Effector memory CD8-positive, alpha-beta T cell (primary cell): Measurements from ENCODE around the gene PSEN2.
A peak's percentile ranks its signal among the peaks of the same experiment; 100 is the strongest.

ENCODE experiments used
- ATAC-seq: fragments of 150-1000 bp; cut with Tn5 transposase; replicated peaks from 2 replicates; pipeline ENCODE4 v1.10.0; 2021; ENCODE audit warnings: mild to moderate bottlenecking, moderate library complexity
- DNase-seq, 3 experiments: peaks; one replicate each; pipeline ENCODE4 v3.0.0; 2021
- H3K27ac Mint-ChIP-seq, 2 donors: one replicate each; pipeline ENCODE4 v1.8.0; 2022; ENCODE audit warnings: mild to moderate bottlenecking in 2 of 2, mixed read lengths in 2 of 2, moderate library complexity in 2 of 2
- H3K27me3 Mint-ChIP-seq, 2 donors: one replicate each; pipeline ENCODE4 v1.8.0; 2022; ENCODE audit warnings: mixed read lengths in 2 of 2
- H3K36me3 Mint-ChIP-seq: one replicate; pipeline ENCODE4 v1.8.0; 2022; ENCODE audit warnings: mild to moderate bottlenecking, moderate library complexity, mixed read lengths; ENCODE audit not compliant: insufficient read depth
- H3K4me1 Mint-ChIP-seq, 2 donors: one replicate each; pipeline ENCODE4 v1.8.0; 2022; ENCODE audit warnings: low read depth in 2 of 2, mixed read lengths in 2 of 2
- H3K4me3 Mint-ChIP-seq, 2 donors: one replicate each; pipeline ENCODE4 v1.8.0; 2022; ENCODE audit warnings: mild to moderate bottlenecking in 2 of 2, mixed read lengths in 2 of 2, moderate library complexity in 2 of 2
- H3K9me3 Mint-ChIP-seq, 2 donors: one replicate each; pipeline ENCODE4 v1.8.0; 2022; ENCODE audit warnings: mixed read lengths in 2 of 2
- total RNA-seq, 9 experiments: gene quantifications; one replicate each; lab custom pipeline; 2026; lab: John Stamatoyannopoulos, UW

Gene PSEN2
- total RNA-seq = 0.49 to 4.0 (median 1.3) reads per million in 9 experiments

DNA sequence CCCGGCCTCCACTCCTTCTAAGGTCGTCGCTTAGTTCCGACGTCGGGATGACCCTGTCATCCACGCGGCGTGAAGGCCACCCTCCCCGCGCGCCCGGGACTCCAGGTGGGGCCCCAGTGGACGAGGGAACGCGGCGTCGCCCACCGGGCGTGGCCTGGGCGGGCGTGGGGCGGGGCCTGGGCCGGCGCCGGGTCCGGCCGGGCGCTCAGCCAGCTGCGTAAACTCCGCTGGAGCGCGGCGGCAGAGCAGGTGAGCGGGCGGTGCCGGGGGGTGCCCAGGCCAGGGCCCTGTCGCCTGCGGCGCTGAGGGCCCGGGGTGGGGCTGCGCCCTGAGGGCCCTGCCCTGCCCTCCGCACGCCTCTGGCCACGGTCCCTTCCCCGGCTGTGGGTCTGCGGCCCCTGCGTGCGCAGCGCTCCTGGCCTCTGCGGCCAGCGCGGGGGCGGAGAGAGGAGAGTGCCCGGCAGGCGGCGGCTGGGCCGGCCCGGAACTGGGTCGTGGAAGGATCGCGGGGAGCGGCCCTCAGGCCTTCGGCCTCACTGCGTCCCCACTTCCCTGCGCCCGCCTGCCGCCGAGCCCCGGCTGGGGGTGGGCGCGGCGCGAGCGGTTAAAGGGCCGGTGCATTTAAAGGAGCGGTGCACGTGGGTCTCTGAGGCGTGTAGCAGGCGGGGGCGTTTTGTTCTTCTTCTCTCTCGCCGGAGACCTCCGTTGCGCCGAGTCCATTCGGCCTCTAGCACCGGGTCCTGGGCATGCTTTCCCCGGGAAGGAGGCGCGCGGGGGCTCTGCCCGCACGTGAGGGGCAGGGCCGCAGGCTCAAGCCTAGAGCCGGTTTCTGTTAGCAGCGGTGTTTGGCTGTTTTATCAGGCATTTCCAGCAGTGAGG, at the start of gene PSEN2:
Gene PSEN2, plus strand, starts transcription at position 216 of the 879 bp plus-strand sequence. CDS start 11,292 bp downstream, outside the sequence.
- H3K36me3 Mint-ChIP-seq = no peaks in the 10 kb centered on the region
- peak within 1 kb of the TSS; percentile 29 to 85 for H3K27ac Mint-ChIP-seq
- H3K4me3 Mint-ChIP-seq = peak within 1 kb of the TSS; percentile 87 to 89
- ATAC-seq (peak; percentile 88), DNase-seq (peak; percentile 47 to 60 (median 49))
- peaks cover 5 to 8% of the 10 kb centered on the region in 2 donors for H3K4me1 Mint-ChIP-seq
- no peaks in the 10 kb centered on the region for H3K9me3 Mint-ChIP-seq
- peaks cover 6 to 19% of the 10 kb centered on the region in 2 donors for H3K27me3 Mint-ChIP-seq

DNA sequence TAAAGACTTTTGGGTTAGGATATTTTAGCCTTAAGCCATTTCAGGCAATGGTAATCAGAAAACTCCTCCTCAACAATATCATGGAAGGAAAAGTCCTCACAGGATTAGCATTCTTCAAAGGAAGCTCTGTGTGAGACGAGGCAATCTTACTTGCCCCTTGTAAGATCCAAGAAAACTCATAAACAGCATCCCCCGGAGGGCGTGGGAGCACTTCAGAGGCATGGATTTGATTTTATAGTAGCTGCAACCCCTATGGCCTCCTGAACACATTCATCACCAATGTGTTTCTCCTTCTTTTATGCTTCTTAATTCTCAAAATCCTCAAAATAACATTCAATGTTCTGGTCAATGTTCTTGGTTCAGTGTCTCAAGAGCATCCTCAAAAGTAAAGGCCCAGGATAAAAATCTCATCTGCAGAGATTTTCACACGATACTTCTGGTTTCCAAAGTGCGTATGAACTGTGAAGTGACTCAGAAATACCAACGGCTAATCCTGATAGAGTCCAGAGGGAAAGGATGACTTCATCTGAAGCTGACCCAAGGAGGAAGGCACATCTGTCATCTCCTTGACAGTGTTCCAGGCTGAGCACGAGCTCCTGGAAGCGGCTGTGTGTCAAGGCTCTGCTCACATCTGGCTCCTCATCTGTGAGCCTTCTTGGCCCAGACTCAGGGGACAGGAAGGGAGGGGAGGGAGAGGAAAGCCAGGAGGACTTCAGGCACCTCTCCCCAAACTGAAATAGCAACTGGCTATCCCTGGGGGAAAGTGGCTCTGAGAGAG, 49.3 kb upstream of the PSEN2 start:
- no peak for DNase-seq
- H3K4me1 Mint-ChIP-seq = no peaks in the 10 kb centered on the region
- H3K9me3 Mint-ChIP-seq = no peaks in the 10 kb centered on the region
- ATAC-seq = no peak
- no peak overlapping the region for H3K27ac Mint-ChIP-seq
- no peaks in the 10 kb centered on the region for H3K27me3 Mint-ChIP-seq
- no peak overlapping the region for H3K4me3 Mint-ChIP-seq
- no peaks in the 10 kb centered on the region for H3K36me3 Mint-ChIP-seq

DNA sequence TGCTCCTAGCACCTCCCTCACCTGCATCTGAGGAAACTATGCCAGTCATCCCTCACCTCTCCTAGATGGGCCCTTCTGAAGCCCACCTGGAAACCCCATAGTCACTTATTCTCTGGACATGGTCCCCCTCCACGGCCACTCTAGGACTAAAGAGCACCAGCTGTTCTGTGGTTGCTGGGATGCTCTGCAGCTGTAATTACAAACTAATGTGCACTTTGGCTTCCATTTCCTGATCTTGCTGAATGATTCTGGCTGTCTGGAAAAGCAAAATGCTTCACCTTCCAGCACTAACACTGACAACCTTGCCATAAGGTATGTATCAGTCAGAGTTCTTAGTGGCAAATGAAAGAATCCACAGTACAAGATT, 48.7 kb upstream of the PSEN2 start:
- no peak overlapping the region for H3K4me3 Mint-ChIP-seq
- no peaks in the 10 kb centered on the region for H3K27me3 Mint-ChIP-seq
- H3K9me3 Mint-ChIP-seq = no peaks in the 10 kb centered on the region
- no peak overlapping the region for H3K27ac Mint-ChIP-seq
- ATAC-seq (no peak), DNase-seq (no peak)
- no peaks in the 10 kb centered on the region for H3K4me1 Mint-ChIP-seq
- H3K36me3 Mint-ChIP-seq = no peaks in the 10 kb centered on the region

DNA sequence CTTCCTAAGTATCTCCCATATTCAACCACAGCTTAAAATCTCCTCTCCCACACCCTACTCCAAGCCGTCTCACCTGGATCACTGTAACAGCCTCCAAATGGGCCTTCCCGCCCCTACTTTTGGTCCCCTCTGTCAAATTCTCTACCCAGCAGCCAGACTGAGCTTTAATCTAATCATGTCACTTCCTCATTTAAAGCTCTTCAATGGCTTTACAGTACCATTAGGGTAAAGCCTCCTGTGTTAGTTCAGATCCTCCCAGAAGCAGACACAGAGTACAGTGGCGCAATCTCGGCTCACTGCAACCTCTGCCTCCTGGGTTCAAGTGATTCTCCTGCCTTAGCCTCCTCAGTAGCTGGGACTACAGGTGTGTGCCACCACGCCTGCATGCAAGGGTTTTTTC, 46.8 kb upstream of the PSEN2 start:
- H3K9me3 Mint-ChIP-seq = no peaks in the 10 kb centered on the region
- no peaks in the 10 kb centered on the region for H3K27me3 Mint-ChIP-seq
- peak overlapping the region in 1 of 2 donors; percentile 4 for H3K27ac Mint-ChIP-seq
- DNase-seq = no peak
- no peak overlapping the region for H3K4me3 Mint-ChIP-seq
- H3K4me1 Mint-ChIP-seq = peaks cover 8 to 15% of the 10 kb centered on the region in 2 donors
- ATAC-seq = no peak
- peaks cover 4% of the 10 kb centered on the region for H3K36me3 Mint-ChIP-seq

DNA sequence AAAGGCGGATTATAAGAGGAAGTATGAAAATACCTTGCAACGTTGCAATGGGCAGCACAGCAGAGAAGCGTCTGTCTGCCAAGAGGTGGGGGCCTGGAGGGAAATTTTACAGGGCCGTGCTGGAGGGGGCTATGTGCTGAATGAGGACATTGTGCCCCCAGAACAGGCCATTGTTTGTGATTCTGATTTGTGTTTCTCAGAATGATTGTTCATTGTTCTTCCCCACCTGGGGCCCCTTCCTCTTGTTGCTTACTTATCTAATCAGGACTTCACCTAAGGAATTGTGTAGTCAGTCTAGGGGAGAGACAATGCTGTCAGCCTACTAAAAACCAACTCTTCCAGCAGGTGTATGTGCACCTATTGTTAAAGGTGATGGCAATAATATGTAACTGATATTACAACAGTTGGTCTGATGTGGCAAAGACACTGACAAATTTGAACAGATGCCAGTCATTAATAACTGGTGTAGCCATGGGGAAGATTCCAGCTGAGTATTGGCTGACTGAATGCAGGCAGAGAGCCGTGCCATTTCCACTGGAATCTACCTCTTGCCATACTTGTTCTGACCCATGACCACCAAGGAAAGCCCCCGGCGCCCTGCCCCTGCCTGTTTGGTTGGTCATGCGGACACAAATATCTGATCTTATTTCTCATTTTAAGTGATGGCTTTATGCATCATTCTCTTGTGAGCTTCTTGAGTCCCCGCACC, 45.2 kb upstream of the PSEN2 start:
- no peak for ATAC-seq
- no peak for DNase-seq
- Mint-ChIP-seq H3K9me3 (no peaks in the 10 kb centered on the region), H3K4me1 (peaks cover 8 to 15% of the 10 kb centered on the region in 2 donors), H3K27ac (no peak overlapping the region), H3K36me3 (peaks cover 4% of the 10 kb centered on the region), H3K4me3 (no peak overlapping the region), H3K27me3 (no peaks in the 10 kb centered on the region)

DNA sequence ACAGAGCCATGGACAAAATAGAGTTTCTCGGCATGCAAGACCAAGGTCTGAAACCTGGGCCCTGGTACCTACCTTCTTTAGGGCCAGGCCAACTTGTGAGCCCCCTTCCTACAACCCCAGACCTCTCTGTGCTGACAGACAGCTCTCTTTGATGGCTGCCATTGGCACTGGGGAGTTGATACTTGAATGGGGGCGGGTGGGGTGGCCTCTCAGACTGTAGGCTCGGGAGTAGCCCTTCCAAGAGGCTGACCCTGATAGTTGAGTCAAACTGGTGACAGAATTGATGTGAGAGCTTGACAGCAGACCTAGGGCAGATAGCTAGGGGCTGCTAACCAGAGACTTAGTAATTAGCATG, 44.7 kb upstream of the PSEN2 start:
- no peak overlapping the region for H3K4me3 Mint-ChIP-seq

DNA sequence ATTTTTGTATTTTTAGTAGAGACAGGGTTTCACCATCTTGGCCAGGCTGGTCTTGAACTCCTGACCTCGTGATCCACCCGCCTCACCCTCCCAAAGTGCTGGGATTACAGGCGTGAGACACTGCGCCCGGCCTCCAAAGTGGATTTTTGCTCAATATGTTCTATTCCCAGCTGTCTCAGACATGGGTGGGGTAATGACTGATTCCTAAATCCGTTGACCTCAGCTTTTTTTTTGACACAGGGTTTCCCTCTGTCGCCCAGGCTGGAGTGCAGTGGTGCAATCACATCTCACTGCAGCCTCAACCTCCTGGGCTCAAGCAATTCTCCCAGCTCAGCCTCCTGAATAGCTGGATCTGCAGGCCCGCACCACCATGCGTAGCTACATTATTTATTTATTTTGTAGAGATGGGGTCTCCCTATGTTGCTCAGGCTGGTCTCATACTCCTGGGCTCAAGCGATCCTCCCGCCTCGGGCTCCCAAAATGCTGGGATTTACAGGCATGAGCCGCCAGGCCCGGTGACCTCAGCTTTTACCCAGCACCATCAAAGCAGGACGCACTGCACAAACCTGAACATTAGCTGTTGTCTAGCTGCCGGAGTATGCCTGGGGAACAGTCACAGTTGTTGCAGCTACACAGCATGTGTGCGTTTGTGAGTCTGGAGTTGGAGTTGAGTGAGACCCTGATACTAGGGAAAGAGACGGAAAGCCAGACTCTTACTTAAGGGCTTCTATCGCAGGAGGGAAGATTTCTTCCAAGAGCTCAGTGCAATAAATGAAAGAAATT, 43.7 kb upstream of the PSEN2 start:
- Mint-ChIP-seq H3K27ac (peak overlapping the region in 1 of 2 donors; percentile 90), H3K27me3 (peaks cover 7 to 10% of the 10 kb centered on the region in 2 donors), H3K4me1 (peaks cover 8 to 15% of the 10 kb centered on the region in 2 donors), H3K9me3 (no peaks in the 10 kb centered on the region), H3K36me3 (peaks cover 4% of the 10 kb centered on the region), H3K4me3 (peak overlapping the region in 1 of 2 donors; percentile 71)
- ATAC-seq = no peak
- no peak for DNase-seq

More for the DNA sequence above, 44.7 kb upstream of the PSEN2 start:
- ATAC-seq (no peak), DNase-seq (no peak)
- Mint-ChIP-seq H3K27ac (no peak overlapping the region), H3K27me3 (peaks cover 2 to 4% of the 10 kb centered on the region in 2 donors), H3K4me1 (peaks cover 8 to 15% of the 10 kb centered on the region in 2 donors), H3K9me3 (no peaks in the 10 kb centered on the region), H3K36me3 (peaks cover 4% of the 10 kb centered on the region)

DNA sequence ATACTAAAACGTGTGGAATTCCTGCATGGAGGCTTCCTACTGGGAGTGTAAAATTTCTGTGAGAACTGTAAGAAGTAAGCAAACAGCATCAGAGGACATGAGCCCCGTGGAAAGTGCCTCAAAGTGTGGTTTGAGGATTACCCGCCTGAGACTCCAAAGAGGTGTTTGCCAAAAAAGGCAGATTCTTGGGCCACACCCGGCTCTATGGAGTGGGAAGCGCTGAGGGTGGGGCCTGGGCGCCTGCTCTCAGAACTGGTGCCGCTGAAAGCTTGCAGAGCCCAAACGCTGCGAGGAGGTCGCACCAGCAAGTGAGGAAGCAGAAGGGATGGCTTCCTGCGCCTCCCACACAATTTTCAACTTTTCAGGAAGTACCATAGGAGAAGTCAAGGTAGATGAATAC, 43.0 kb upstream of the PSEN2 start:
- peaks cover 7 to 10% of the 10 kb centered on the region in 2 donors for H3K27me3 Mint-ChIP-seq
- ATAC-seq (no peak), DNase-seq (no peak)
- H3K4me3 Mint-ChIP-seq = peak overlapping the region; percentile 53 to 71
- H3K36me3 Mint-ChIP-seq = peaks cover 4% of the 10 kb centered on the region
- H3K9me3 Mint-ChIP-seq = no peaks in the 10 kb centered on the region
- H3K27ac Mint-ChIP-seq = peak overlapping the region; percentile 90 to 94
- peaks cover 8 to 15% of the 10 kb centered on the region in 2 donors for H3K4me1 Mint-ChIP-seq

DNA sequence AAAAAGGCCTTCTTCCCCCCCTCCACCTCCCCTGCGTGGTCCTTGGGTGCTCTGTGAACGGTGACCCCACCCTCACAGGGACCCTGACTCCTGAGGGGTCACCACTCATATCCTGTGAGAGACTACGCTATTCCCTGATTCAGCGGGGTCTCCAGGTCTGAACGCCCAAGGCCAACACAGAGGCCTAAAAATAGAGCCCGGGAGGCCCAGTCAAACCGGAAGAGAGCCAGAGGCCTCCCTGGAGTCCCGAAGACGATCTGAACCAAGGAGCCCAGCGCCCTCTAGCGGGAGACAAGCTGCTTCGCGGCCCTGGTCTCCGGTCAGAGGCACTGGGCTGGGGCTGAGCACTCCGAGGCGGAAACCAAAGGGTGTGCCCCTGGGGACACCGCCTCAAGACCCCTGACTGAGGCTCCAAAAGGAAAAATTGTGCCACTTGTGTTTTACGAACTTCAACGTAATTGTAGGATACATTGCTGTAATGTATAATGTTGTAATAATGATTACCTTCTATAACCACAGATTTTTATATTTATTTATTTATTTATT, 42.4 kb upstream of the PSEN2 start:
- H3K27ac Mint-ChIP-seq = peak overlapping the region; percentile 90 to 94
- H3K4me1 Mint-ChIP-seq = peaks cover 8 to 15% of the 10 kb centered on the region in 2 donors

DNA sequence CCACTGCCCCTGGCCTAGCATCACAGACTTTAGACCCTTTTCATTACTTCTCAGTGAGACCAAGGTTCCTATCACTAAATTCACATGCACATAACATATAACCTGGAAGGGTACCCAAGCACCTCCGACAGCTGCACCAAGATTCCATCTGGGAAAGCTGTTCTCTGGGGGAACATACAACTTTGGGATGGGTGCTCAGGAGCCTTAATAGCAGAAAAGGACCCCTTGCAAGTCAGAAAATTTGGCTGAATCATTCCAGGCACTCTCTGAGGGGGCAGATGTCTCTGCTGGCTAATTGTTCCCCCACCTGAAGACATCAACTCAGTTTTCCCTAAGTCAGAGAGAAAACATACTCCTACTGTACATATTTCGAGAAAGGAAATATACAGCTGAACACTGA, 41.3 kb upstream of the PSEN2 start:
- no peak overlapping the region for H3K27ac Mint-ChIP-seq
- peaks cover 10 to 15% of the 10 kb centered on the region in 2 donors for H3K27me3 Mint-ChIP-seq

More for the DNA sequence above, 42.4 kb upstream of the PSEN2 start:
- peaks cover 4% of the 10 kb centered on the region for H3K36me3 Mint-ChIP-seq
- H3K9me3 Mint-ChIP-seq = no peaks in the 10 kb centered on the region
- H3K27me3 Mint-ChIP-seq = peaks cover 7 to 10% of the 10 kb centered on the region in 2 donors
- H3K4me3 Mint-ChIP-seq = peak overlapping the region; percentile 53 to 71
- ATAC-seq (peak; percentile 100), DNase-seq (peak; percentile 93 to 96 (median 96))

DNA sequence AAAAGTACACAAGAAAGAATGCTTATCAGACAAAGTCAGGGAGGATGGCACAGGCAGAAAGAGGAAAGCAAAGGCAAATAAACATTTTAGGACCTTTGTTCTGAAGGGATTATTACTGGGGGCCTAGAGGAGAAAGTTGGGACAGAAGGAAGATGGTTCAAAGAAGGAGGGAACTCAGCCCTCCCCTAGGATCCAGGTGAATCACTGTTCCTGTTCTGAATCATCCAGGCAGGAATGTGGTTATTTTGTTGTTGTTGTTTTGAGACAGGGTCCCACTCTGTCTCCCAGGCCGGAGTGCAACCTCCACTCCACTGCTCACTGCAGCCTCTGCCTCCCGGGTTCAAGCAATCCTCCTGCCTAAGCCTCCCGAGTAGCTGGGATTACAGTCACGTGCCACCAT, 38.5 kb upstream of the PSEN2 start:
- ATAC-seq (no peak), DNase-seq (no peak)
- peaks cover 7 to 13% of the 10 kb centered on the region in 2 donors for H3K4me1 Mint-ChIP-seq
- H3K27ac Mint-ChIP-seq = no peak overlapping the region
- H3K4me3 Mint-ChIP-seq = no peak overlapping the region
- peaks cover 4% of the 10 kb centered on the region for H3K36me3 Mint-ChIP-seq
- no peaks in the 10 kb centered on the region for H3K9me3 Mint-ChIP-seq
- peaks cover 10 to 26% of the 10 kb centered on the region in 2 donors for H3K27me3 Mint-ChIP-seq

More for the DNA sequence above, 41.3 kb upstream of the PSEN2 start:
- Mint-ChIP-seq H3K4me1 (peaks cover 8 to 15% of the 10 kb centered on the region in 2 donors), H3K9me3 (no peaks in the 10 kb centered on the region), H3K4me3 (no peak overlapping the region), H3K36me3 (peaks cover 4% of the 10 kb centered on the region)
- no peak for ATAC-seq
- no peak for DNase-seq

DNA sequence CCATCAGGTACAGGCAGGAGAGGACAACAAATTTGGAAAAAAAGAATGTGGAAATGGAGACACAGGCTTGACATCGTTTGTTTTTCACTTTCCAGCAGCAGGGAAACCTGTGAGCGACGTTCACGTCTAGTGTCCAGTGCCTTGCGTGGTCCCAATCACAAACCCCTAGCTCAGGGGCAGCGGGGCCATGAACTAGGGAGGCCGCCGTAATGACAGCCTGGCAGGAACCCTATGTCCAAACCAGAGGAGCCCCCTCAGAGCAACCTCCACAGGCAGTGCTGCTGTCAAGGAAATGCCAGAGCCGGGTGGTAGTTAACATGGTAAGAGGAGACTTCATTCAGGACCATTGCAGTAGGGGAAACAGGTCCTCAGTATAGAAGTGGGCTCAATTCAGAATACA, 37.8 kb upstream of the PSEN2 start:
- no peak for DNase-seq
- Mint-ChIP-seq H3K4me3 (no peak overlapping the region), H3K27ac (no peak overlapping the region), H3K27me3 (peaks cover 10 to 26% of the 10 kb centered on the region in 2 donors), H3K36me3 (peaks cover 4% of the 10 kb centered on the region), H3K9me3 (no peaks in the 10 kb centered on the region), H3K4me1 (peaks cover 4 to 6% of the 10 kb centered on the region in 2 donors)
- ATAC-seq = no peak
